Measurements from ENCODE around the gene PCDHGC4. TPM values are rescaled to one million over a fixed set of nuclear protein-coding genes. Genes with fewer than 3 reads are reported as not detected.

Gene PCDHGC4
- total and polyA plus RNA-seq, 9 donors, result 0.22 to 4.5 (median 2.3) TPM

GRCh38 chr5:141477044-141477575, 7.7 kb upstream of the PCDHGC4 start:
- H3K27ac ChIP-seq, result peak overlapping the region in 1 of 2 donors; percentile 75
- no peaks in the 10 kb centered on the region for H3K9me3 ChIP-seq
- intact Hi-C loops (cut with DNase I), result loop anchor here in 2 of 4 donors (5.0 kb wide), 3 partner anchors 35 to 85 kb away; no protein-coding TSS in a partner anchor
- H3K27me3 ChIP-seq, result no peaks in the 10 kb centered on the region
- 32 to 34% (median 33%) methylated on average over 24 of the region's 24 CpGs for WGBS, 3 donors
- peak overlapping the region; percentile 59 for H3K4me3 ChIP-seq
- H3K4me1 ChIP-seq (ENCODE audit: insufficient read depth), result peaks cover 17% of the 10 kb centered on the region
- TF ChIP-seq, protein P1, sequence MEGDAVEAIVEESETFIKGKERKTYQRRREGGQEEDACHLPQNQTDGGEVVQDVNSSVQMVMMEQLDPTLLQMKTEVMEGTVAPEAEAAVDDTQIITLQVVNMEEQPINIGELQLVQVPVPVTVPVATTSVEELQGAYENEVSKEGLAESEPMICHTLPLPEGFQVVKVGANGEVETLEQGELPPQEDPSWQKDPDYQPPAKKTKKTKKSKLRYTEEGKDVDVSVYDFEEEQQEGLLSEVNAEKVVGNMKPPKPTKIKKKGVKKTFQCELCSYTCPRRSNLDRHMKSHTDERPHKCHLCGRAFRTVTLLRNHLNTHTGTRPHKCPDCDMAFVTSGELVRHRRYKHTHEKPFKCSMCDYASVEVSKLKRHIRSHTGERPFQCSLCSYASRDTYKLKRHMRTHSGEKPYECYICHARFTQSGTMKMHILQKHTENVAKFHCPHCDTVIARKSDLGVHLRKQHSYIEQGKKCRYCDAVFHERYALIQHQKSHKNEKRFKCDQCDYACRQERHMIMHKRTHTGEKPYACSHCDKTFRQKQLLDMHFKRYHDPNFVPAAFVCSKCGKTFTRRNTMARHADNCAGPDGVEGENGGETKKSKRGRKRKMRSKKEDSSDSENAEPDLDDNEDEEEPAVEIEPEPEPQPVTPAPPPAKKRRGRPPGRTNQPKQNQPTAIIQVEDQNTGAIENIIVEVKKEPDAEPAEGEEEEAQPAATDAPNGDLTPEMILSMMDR (IDR thresholded peaks at IDR 0.05), result no peak
- no peak for TF ChIP-seq EP300 (IDR thresholded peaks at IDR 0.05)
- TF ChIP-seq POLR2A (IDR thresholded peaks at IDR 0.05), result no peak
- H3K36me3 ChIP-seq, result no peaks in the 10 kb centered on the region
- no peak for DNase-seq

DNA sequence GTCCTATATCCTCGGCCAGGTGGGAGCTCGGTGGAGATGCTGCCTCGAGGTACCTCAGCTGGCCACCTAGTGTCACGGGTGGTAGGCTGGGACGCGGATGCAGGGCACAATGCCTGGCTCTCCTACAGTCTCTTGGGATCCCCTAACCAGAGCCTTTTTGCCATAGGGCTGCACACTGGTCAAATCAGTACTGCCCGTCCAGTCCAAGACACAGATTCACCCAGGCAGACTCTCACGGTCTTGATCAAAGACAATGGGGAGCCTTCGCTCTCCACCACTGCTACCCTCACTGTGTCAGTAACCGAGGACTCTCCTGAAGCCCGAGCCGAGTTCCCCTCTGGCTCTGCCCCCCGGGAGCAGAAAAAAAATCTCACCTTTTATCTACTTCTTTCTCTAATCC, 7.0 kb upstream of the PCDHGC4 start:
- intact Hi-C loops (cut with DNase I), result loop anchor here in 2 of 4 donors (5.0 kb wide), 3 partner anchors 34 to 84 kb away; no protein-coding TSS in a partner anchor
- WGBS, 3 donors, result 48 to 62% (median 62%) methylated on average over 13 of the region's 13 CpGs
- Histone ChIP-seq H3K4me1 (ENCODE audit: insufficient read depth) (peaks cover 17% of the 10 kb centered on the region), H3K4me3 (peak overlapping the region; percentile 59), H3K36me3 (no peaks in the 10 kb centered on the region), H3K9me3 (no peaks in the 10 kb centered on the region), H3K27me3 (no peaks in the 10 kb centered on the region), H3K27ac (no peak overlapping the region)
- TF ChIP-seq, protein P1 (IDR thresholded peaks at IDR 0.05), result no peak
- TF ChIP-seq EP300 (IDR thresholded peaks at IDR 0.05) (no peak), POLR2A (IDR thresholded peaks at IDR 0.05) (no peak)
- DNase-seq, result no peak

- Histone ChIP-seq H3K27ac (no peak overlapping the region), H3K4me3 (peak overlapping the region; percentile 59), H3K27me3 (no peaks in the 10 kb centered on the region), H3K9me3 (no peaks in the 10 kb centered on the region), H3K36me3 (no peaks in the 10 kb centered on the region), H3K4me1 (ENCODE audit: insufficient read depth) (peaks cover 17% of the 10 kb centered on the region)
- no peak for TF ChIP-seq EP300 (IDR thresholded peaks at IDR 0.05)
- TF ChIP-seq, protein P1 (IDR thresholded peaks at IDR 0.05), result no peak
- no peak for TF ChIP-seq POLR2A (IDR thresholded peaks at IDR 0.05)
- intact Hi-C loops (cut with DNase I), result loop anchor here in 2 of 4 donors (5.0 kb wide), 3 partner anchors 34 to 84 kb away; no protein-coding TSS in a partner anchor
- DNase-seq, result peak in 4 of 5 donors; percentile 39 to 62 (median 53)
- WGBS, 3 donors, result 33 to 43% (median 37%) methylated on average over 20 of the region's 20 CpGs
These were observed 6.4 kb upstream of the PCDHGC4 start for GRCh38 chr5:141478321-141478945.

GRCh38 chr5:141479776-141480175, 5.1 kb upstream of the PCDHGC4 start:
- no peak for DNase-seq
- H3K4me1 ChIP-seq (ENCODE audit: insufficient read depth), result peaks cover 17% of the 10 kb centered on the region
- no peak overlapping the region for H3K4me3 ChIP-seq
- intact Hi-C loops (cut with DNase I), result loop anchor here in 2 of 4 donors (5.0 kb wide), 3 partner anchors 33 to 83 kb away; no protein-coding TSS in a partner anchor
- H3K27ac ChIP-seq, result no peak overlapping the region
- H3K27me3 ChIP-seq, result no peaks in the 10 kb centered on the region
- H3K36me3 ChIP-seq, result no peaks in the 10 kb centered on the region
- TF ChIP-seq, protein P1 (IDR thresholded peaks at IDR 0.05), result no peak
- TF ChIP-seq POLR2A (IDR thresholded peaks at IDR 0.05), result no peak
- no peak for TF ChIP-seq EP300 (IDR thresholded peaks at IDR 0.05)
- no peaks in the 10 kb centered on the region for H3K9me3 ChIP-seq
